NCI-H128 (cell line): Measurements from ENCODE around the gene ANKRD63.
A peak's percentile ranks its signal among the peaks of the same experiment; 100 is the strongest.

ENCODE experiments used
- DNase-seq: peaks from one replicate; lab custom pipeline; 2025; ENCODE audit not compliant: unreplicated experiment; lab: John Stamatoyannopoulos, UW

Gene ANKRD63

DNA sequence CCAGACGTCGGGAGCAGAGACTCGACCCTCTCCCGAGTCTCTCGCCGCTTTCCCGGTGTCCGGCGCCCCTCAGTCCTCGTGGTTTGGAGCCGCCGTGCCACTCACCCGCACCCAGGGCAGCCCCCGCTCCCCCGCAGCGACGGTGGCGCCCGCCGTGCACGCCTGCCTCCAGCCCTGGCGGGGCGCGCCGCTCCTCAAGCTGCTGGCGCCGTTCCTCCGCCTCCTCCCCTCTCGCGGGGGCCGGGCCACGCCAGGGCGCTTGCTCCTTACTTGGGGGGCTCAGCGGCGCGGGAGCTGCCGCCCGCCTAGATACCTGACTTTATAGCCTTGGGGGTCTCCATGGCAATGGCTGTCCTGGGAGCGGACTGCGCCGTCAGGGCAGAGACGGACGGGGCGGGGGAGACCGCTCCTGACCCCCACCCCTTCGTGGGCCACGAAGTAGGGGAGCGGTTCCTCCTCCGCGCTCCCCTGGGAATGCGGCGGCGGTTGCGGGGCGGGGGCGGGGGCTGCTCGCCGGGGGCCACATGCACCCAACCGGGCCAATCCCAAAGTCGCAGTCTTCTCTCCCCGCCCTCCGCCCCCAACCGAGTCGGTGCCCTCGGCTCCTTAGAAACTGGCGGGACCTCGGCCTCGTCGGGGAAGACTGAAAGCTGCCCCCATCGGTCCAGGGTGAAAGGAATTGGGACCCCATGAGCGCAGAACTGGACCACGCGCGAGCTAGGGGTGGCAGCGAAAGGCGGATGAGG, at the start of gene ANKRD63:
TSS of gene ANKRD63 (minus strand) at position 196 of the 746 bp plus-strand sequence. CDS start 478 bp downstream, outside the sequence.
- no peak for DNase-seq

DNA sequence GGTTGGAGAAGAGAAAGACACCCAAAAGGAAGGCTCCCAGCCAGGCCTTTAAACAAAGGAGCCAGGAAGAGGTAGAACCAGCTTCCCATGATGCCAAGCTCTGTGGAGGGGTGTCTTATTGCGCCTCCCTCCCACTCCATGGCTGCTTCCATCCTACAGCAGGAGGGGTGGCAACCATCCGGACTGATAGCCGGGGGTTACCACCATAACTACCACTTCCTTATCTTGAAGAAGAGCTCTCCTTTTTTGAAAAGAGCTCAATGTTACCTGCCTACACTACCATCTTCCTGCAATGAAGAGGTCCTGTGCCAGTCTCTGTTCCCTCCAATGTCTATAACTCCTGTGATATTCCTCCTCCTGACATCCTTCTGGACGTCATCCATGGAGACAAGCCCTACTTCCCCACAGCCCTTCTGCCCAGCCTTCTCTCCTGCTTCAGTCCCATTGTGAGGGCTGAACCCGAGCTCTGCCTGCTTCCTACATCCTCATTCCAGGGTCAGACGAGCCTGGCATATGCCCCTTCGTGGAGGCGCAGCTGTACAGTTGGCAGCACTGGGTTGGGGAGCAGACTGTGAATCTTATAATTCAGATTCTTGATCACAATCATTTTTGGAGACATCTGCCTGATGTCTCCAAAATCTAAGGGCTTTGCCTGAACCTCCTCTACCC, 49.4 kb upstream of the ANKRD63 start:
- DNase-seq = no peak

DNA sequence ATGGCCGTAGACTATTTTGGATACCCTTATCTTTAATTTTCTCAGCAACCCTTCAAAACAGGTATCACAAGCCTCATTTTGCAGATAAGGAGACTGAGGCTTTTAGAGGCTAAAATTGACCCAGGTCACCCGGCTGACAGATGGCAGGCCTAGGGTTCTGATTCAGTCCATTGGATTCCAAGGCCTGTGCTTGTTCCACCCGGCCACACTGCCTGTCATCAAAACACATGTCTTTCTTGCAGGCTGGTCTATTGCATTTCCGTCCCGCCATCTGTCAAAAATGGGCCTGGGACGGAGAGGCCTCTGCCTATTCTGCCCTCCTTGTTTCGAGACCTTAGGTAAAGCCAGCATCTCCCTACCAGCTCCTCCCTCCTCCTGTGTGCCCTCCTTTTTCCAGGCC, 48.8 kb upstream of the ANKRD63 start:
- DNase-seq = no peak

- DNase-seq = no peak
Measured at GRCh38 chr15:40331026-40331425, 48.2 kb upstream of the ANKRD63 start.

DNA sequence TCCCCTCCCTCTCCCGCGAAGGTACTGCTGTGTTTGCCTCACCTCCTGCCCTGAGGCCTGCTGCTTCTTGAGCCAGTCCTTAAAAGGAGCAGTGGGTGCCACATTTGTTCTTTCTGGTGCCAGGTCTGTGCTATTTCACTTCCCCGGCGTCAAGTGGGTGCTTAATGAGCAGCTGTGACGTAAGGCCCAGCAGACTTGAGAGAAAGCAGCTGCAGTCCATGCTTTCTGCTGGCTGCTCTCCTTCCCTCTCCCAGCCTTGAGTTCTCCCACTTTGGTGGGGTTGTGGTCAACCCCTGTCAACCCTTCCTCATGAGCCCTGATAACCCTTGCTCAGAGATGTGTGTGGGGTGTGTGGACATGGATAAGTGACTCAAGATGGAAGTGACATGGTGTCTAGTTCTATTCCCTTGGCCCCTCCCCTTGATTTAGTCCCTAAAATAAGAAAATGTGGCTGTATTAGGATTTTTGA, 47.5 kb upstream of the ANKRD63 start:
- peak; percentile 12 for DNase-seq

GRCh38 chr15:40329804-40330203, 46.9 kb upstream of the ANKRD63 start:
- no peak for DNase-seq

DNA sequence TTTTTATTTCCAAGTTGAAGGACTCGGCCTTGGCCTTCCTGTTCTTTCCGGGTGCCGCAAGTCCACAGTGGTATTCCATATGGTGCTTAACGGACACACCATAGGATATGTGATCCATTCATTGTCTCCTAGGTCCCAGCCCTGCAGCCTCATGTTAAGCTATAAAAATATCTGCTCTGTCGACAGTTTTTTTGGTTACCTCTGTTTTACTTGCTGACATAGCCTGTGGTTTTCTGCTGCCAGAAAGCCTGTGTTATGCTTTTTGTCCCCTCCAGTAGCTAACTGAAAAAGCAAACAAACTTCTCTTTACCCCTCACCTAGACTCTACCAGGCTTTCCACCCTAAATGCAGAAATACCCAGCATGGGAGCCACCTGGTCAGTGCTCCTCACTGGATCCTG, 45.9 kb upstream of the ANKRD63 start:
- DNase-seq = no peak

DNA sequence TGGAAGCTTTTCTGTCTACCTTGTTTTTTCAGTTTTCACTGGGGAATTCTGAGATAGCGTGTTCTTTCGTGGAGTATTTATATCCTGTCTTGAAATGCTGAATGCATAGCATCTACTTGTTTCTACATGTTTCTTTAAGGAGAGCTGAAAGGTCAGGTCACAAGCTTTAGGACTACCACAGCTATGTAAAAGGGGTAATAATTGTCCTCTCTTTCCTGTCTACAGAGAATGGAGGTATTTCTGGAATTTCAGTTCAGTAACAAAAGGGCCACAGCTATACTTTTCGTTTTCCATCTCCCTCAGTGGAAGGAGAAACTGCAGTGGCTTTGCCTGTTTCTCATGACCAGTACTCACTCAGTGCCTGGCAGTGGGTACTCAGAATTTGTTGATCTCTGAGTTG, 45.3 kb upstream of the ANKRD63 start:
- DNase-seq = no peak

GRCh38 chr15:40327457-40327856, 44.6 kb upstream of the ANKRD63 start:
- DNase-seq = no peak

DNA sequence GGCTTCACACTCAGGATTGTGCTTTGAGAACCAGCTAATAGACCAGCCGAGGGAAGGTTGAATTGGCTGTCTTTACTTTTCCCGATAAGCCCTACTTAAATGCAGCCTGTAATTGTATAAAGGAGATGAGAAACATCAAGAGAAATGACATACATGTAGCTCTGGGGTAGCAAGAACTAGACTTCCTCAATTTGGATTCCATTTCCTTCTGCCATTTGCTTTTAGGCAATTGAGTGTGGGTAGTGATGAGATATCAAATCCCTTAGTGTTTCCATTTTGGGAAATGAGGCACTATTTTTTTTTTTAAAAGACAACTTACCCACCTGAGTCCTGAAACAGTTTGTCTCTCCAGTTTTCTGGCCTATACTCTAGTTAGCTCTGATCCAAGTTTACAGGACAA, 42.8 kb upstream of the ANKRD63 start:
- DNase-seq = no peak

DNA sequence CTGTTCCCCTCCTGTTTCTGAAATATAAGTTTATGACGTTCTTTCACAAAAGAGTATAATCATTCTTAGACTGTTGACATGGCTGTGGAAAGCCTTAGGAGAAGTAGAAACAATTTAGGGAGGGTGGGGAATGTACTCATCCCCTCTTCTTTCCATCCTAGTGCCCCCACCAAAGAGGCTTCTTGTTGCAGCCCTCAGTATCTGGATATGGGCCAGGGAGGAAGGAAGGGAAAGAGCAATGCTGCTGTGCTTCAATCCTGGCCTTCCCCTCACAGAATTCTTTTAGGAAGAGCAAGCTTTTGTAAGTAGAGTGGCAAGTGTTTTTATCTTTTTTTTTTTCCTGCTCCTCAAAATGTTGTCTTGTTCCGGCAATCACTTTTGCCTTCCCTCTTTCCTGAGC, 42.3 kb upstream of the ANKRD63 start:
- DNase-seq = no peak

GRCh38 chr15:40323953-40324937, 41.4 kb upstream of the ANKRD63 start:
- DNase-seq = no peak

- peak; percentile 78 for DNase-seq
Measured at GRCh38 chr15:40323239-40323952, 40.5 kb upstream of the ANKRD63 start, which contains the start of gene INAFM2. Gene INAFM2, plus strand, starts transcription at chr15:40323692. Its CDS starts 364 bp downstream, at chr15:40324056.

DNA sequence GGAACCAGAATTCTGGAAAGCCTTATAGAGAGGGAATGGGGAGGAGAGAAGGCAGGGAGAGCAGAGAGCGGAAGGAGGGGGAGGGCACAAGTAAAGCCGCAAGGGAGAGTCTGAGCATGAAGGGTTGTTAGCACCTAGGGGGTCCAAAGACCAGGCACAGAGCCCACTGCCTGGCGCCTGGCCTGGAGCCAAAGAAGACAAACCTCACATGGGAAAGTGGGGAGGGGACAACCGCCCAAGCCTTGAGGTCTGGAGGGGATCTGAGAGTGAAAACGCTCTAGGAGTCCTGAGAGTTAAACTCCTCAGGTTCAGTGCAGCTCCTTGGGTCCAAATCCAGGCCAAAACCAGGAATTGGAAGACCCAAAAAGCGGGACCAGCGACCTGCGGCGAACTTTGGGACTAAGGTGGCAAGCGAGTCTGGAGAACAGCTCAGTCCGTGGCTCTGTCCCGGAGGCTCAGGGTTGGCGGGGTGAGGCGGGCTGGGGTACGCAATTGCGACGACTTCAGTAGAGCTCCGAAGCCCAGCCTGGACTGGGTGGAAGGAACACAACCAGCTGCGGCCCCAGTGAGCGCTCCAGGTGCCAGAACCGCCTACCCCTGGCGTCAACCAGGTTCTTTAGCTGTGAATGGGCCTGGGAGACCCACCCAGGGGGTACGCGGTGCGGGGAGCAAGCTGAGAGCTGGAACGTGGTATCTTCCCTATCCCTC, 39.8 kb upstream of the ANKRD63 start:
- no peak for DNase-seq

DNA sequence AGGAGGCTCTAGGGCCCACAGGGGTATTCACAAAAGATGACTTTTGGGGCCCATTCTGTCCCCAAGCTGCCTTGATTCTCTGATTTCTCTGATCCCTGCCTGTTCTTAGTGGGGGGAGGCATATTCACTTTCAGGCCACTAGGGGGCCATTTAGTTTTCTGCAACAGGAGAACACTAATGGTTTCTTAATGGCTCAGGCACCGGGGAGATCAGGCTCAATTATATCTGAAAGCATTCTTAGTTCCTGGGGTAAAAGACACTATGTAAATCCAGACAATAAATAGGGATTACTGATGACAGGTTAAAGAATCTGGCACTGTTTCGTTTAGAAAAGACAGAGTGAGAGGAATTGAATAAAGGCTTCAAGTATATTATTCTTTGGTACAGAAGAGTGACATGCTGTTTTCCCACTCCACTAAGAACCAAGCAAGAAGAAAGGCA, 38.1 kb upstream of the ANKRD63 start:
- DNase-seq = peak; percentile 8

DNA sequence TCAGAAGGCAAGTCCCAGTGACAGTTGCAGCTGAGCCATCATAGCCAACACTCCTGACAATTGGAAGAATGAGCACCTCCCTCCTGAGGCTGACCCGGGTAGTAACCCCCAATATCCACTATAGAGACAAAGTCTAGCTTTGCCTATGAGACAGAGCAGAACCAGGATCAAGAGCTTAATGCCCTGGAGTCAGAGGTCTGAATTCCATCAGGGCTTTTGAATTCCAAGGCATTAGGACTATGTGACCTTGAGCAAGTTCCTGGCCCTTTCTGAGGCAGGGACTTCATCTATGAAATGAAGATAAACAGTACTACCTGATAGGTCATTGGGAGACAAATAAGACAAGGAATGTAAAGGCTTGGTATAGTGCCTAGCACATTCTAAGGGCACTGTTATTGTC, 37.5 kb upstream of the ANKRD63 start:
- DNase-seq = no peak

GRCh38 chr15:40317580-40317979, 34.7 kb upstream of the ANKRD63 start:
- DNase-seq = no peak

- no peak for DNase-seq
Measured at GRCh38 chr15:40316931-40317330, 34.1 kb upstream of the ANKRD63 start.

- DNase-seq = no peak
Measured at GRCh38 chr15:40314723-40315276, 31.9 kb upstream of the ANKRD63 start.
